ENCODE results near the gene C11orf24.
A peak's percentile ranks its signal among the peaks of the same experiment; 100 is the strongest.
"Not testable (repeated sequence)": the region's sequence is repeated elsewhere in the genome, so short reads cannot be mapped to it uniquely, and the experiment has no call there.

Gene C11orf24

GRCh38 chr11:68300076-68300830 is 28.5 kb upstream of the C11orf24 start:
- no peak overlapping the region for H3K27ac ChIP-seq (ENCODE audit: extremely low read depth, low read depth, low read length)
- ChIA-PET POLR2A (interaction anchor here (1.6 kb wide), 1 partner anchor 28 kb away, joined by 6 read pairs; the partner anchor contains the start of gene C11orf24), CTCF (interaction anchor here (0.5 to 6.5 kb wide), 5 partner anchors 10 to 92 kb away, joined by 3 to 122 read pairs (median 4); no protein-coding TSS in a partner anchor)

GRCh38 chr11:68299517-68299879 is 27.7 kb upstream of the C11orf24 start:
- H3K4me3 ChIP-seq (ENCODE audit: low read depth, low read length); H3K36me3 ChIP-seq (ENCODE audit: control insufficient read depth in 2 of 2, insufficient read depth in 1 of 2, low read length in 2 of 2); H3K27ac ChIP-seq (ENCODE audit: extremely low read depth, low read depth, low read length); H3K4me1 ChIP-seq (ENCODE audit: control insufficient read depth, insufficient read depth, low read length); H3K9me3 ChIP-seq (ENCODE audit: control insufficient read depth, insufficient read depth, low read depth, low read length): not testable (repeated sequence)
- ChIA-PET CTCF (interaction anchor here (0.5 to 6.5 kb wide), 10 partner anchors 11 to 785 kb away, joined by 3 to 122 read pairs (median 4); no protein-coding TSS in a partner anchor), POLR2A (interaction anchor here (1.6 kb wide), 1 partner anchor 27 kb away, joined by 6 read pairs; the partner anchor contains the start of gene C11orf24)

More at GRCh38 chr11:68300076-68300830, 28.5 kb upstream of the C11orf24 start:
- Histone ChIP-seq H3K4me3 (ENCODE audit: low read depth, low read length) (no peak overlapping the region), H3K9me3 (ENCODE audit: control insufficient read depth, insufficient read depth, low read depth, low read length) (no peaks in the 10 kb centered on the region), H3K4me1 (ENCODE audit: control insufficient read depth, insufficient read depth, low read length) (no peaks in the 10 kb centered on the region), H3K36me3 (ENCODE audit: control insufficient read depth in 2 of 2, insufficient read depth in 1 of 2, low read length in 2 of 2) (no peaks in the 10 kb centered on the region)
- TF ChIP-seq ZNF114 (tag by site-specific recombination; IDR thresholded peaks at IDR 0.05) (no peak), ZBTB6 (tag by site-specific recombination; IDR thresholded peaks at IDR 0.05) (peak; percentile 70; the same call in 1 of the 2 replicates), CTCF (tag by site-specific recombination; IDR thresholded peaks at IDR 0.05) (0 out of 2 replicates have a peak, but pooled peaks have one; percentile 9)

GRCh38 chr11:68298659-68299516 is 27.1 kb upstream of the C11orf24 start:
- no peaks in the 10 kb centered on the region for H3K36me3 ChIP-seq (ENCODE audit: control insufficient read depth in 2 of 2, insufficient read depth in 1 of 2, low read length in 2 of 2)
- H3K4me3 ChIP-seq (ENCODE audit: low read depth, low read length), result no peak overlapping the region
- H3K27ac ChIP-seq (ENCODE audit: extremely low read depth, low read depth, low read length), result no peak overlapping the region
- ChIA-PET POLR2A (interaction anchor here (1.2 to 1.6 kb wide), 2 partner anchors 27 to 37 kb away, joined by 3 to 6 read pairs; partner anchors contain the start of gene C11orf24), CTCF (interaction anchor here (0.6 to 6.5 kb wide), 17 partner anchors 8 to 785 kb away, joined by 3 to 122 read pairs (median 6); no protein-coding TSS in a partner anchor)
- H3K9me3 ChIP-seq (ENCODE audit: control insufficient read depth, insufficient read depth, low read depth, low read length), result no peaks in the 10 kb centered on the region
- TF ChIP-seq ZNF214 (tag by site-specific recombination; IDR thresholded peaks at IDR 0.05; ENCODE audit: borderline replicate concordance) (no peak), SP2 (tag by site-specific recombination; IDR thresholded peaks at IDR 0.05) (no peak), ZNF629 (tag by site-specific recombination; IDR thresholded peaks at IDR 0.05) (no peak), EGR2 (tag by site-specific recombination; IDR thresholded peaks at IDR 0.05; ENCODE audit: low read depth) (peak; percentile 32; the same call in 1 of the 2 replicates), ZNF10 (tag by site-specific recombination; IDR thresholded peaks at IDR 0.05) (no peak), ZFHX2 (tag by site-specific recombination; conservative IDR thresholded peaks at IDR 0.05) (peak; percentile 52), KLF1 (tag by site-specific recombination; IDR thresholded peaks at IDR 0.05) (peak; percentile 46; the same call in 1 of the 2 replicates), ZFP3 (tag by site-specific recombination; IDR thresholded peaks at IDR 0.05; ENCODE audit: low read depth) (no peak), ZNF121 (tag by site-specific recombination; IDR thresholded peaks at IDR 0.05) (no peak)
- no peaks in the 10 kb centered on the region for H3K4me1 ChIP-seq (ENCODE audit: control insufficient read depth, insufficient read depth, low read length)

Data from HEK293 (cell line).